ENCODE data around the gene LRCOL1.

- TF ChIP-seq TAF1 (IDR thresholded peaks at IDR 0.05; ENCODE audit: borderline replicate concordance, low read depth, low read length): no peak
- TF ChIP-seq POLR2AphosphoS5 (IDR thresholded peaks at IDR 0.05; ENCODE audit: low read depth, low read length): no peak
Measured at GRCh38 chr12:132579744-132580143, 30.6 kb downstream of the LRCOL1 start.
